Inferior parietal cortex (tissue), 1 donor: ENCODE data around the gene RPL10A.
A peak's percentile ranks its signal among the peaks of the same experiment; 100 is the strongest.
"Not testable (repeated sequence)": the region's sequence is repeated elsewhere in the genome, so short reads cannot be mapped to it uniquely, and the experiment has no call there.

ENCODE experiments used
- DNase-seq: peaks from one replicate; pipeline ENCODE4 v3.0.0-alpha.2; 2016; ENCODE audit errors: extremely low spot score

Gene RPL10A

DNA sequence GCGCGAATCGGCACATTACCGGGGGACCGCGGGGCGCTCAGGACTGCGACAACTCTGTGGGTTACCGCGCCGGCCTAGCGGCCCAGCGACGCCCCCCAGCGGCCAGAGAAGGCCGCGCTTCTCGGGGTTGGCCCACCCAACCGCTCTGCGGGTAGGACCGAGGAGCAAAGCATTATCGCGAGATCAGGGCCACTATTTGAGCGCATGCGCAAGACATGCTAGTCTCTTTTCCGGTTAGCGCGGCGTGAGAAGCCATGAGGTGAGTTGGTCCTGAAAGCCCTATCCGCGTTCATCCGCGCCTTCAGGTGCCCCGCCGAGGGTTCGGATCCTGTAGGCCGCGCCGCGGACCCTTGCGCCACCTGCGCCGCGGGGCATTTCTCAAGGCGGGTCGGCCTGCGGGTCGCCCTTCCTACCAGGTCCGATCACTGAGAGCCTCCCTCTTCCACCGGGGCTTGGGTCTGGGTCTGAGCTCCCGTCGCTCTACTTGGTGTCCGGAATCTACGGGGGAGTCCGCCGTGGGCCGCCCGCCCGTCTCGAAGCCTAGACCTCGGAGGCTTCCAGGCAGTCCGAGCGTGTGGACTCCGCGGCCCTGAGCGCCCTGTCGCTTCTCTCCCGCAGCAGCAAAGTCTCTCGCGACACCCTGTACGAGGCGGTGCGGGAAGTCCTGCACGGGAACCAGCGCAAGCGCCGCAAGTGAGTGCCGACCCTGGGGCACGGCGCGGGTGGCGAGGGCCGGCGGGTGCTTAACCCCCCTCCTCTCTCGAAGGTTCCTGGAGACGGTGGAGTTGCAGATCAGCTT, at the start of gene RPL10A:
Gene RPL10A (plus strand): TSS at position 221 of the 799 bp plus-strand sequence. CDS start 34 bp downstream, at position 255.
- peak; percentile 99 for DNase-seq

DNA sequence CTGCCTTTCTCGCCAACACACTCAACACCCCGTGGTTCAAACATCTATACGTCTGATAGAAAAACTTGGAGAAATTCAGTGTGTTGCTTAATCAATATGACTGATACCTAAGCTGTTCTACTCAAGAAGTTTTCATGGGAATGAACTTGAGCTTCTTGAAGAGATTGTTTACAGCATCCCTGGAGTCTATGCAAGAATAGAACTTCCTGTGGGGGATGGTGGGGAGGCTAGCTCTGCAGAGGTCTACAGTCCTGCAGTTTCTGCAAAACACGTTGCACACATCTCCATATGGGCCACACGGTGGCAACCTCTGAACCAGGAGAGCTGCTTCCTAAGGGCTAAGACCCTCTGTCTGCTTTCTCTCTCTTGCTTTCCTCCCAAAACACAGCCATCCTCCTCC, 48.8 kb upstream of the RPL10A start:
- no peak for DNase-seq

DNA sequence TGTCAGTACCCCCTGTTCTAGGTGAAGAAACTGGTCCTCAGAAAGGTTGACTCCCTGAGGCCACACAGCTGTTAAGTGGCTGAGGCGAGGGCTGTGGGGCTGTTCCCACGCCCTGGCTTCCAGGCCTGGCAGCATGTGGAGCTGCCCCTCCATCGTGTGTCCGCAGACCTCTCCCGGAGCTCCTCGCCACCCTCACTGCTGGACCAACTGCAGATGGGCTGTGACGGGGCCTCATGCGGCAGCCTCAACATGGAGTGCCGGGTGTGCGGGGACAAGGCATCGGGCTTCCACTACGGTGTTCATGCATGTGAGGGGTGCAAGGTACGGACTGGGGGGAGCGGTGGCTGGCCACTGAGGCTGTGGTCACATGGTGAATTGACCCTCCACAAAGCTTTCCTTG, 48.2 kb upstream of the RPL10A start:
- DNase-seq, result no peak

DNA sequence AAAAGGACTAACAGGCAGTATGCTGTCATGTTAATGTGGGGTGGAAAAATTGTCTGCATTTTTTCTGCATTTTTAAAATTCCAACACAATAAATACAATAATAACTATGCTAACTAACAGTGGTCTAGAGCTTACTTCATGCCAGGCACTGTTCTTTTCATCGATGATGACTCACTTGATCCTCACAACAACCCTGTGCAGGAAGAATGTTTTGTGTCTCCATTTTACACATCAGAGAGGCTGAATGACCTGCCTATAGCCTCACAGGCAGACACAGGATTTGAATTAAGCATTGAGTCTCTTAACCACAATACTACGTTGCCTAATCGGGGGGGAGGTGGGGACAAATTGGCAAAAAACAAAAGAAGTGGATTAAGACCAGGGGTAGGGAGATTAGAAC, 42.9 kb upstream of the RPL10A start:
- DNase-seq, result no peak

DNA sequence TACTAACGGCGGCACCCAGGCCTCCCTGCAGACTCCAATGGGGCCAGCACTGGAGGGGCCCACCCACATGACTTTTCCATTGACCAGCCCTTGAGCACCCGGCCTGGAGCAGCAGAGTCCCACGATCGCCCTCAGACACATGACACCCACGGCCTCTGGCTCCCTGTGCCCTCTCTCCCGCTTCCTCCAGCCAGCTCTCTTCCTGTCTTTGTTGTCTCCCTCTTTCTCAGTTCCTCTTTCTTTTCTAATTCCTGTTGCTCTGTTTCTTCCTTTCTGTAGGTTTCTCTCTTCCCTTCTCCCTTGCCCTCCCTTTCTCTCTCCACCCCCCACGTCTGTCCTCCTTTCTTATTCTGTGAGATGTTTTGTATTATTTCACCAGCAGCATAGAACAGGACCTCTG, 42.1 kb upstream of the RPL10A start:
- DNase-seq, result no peak

DNA sequence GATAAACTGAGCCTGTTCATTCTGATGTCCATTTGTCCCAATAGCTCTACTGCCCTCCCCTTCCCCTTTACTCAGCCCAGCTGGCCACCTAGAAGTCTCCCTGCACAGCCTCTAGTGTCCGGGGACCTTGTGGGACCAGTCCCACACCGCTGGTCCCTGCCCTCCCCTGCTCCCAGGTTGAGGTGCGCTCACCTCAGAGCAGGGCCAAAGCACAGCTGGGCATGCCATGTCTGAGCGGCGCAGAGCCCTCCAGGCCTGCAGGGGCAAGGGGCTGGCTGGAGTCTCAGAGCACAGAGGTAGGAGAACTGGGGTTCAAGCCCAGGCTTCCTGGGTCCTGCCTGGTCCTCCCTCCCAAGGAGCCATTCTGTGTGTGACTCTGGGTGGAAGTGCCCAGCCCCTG, 40.8 kb upstream of the RPL10A start:
- DNase-seq, result no peak

DNA sequence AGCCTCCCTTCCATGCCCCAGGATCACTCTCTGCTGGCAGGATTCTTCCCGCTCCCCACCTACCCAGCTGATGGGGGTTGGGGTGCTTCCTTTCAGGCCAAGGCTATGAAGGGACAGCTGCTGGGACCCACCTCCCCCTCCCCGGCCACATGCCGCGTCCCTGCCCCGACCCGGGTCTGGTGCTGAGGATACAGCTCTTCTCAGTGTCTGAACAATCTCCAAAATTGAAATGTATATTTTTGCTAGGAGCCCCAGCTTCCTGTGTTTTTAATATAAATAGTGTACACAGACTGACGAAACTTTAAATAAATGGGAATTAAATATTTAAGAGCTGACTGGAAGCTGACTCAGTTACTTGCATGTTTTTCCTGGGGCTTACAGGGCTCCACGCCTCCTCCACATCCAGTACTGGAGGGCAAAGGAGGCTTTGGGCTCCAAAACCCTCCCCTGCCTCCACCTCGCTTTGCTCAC, 40.3 kb upstream of the RPL10A start:
- no peak for DNase-seq

DNA sequence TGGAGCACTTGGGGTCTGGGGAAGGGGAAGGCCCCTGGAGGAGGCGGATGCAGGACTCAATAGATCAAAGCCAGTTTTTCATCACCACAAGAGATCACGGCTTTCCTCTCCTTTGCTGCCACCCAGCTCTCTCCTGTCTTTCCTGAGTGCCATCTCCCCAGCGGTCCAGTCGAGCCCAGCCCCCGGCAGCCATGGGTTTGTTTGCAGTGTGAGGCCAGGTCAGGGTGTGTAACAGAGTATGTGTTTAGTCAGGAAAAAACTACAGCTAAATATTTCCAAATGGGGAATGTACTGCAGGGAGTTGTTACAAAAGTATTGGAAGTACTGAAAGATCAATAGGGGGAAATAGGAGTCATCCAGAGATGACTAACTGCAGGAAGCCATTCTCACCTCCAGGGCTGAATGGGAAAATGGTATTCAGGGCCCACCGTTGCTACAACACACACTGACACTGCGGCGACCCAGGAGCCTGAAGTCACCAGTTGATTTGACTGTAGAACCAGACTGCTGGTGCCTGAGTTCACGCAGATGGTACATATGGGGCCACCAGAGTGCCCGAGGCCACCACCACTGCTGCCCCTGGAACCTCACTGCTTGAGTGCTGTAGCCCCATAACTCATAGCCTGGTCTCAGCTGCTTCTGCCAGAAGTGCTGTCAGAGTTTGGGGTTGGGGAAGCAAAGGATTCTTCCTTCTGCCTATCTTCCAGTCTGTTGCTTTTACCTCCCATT, 39.6 kb upstream of the RPL10A start:
- no peak for DNase-seq

DNA sequence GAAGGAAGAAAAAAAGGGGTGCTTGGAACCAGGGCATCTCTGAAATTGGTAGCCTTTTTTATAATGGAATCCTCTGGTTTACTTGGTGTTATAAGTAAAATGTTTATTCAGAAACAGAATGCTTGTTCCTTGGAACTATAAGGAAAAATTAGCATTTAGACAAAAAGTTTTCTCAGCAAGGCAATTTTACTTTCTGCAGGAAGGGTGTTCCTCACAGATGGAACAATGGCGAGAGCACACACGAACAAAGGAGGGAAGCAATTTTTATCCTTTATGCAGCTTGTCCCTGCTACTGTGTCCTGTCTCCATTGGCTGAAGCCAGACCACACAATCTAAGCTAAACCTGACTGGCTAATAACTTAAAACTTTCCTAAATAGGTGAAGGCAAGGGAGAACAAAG, 38.7 kb upstream of the RPL10A start:
- DNase-seq, result no peak

DNA sequence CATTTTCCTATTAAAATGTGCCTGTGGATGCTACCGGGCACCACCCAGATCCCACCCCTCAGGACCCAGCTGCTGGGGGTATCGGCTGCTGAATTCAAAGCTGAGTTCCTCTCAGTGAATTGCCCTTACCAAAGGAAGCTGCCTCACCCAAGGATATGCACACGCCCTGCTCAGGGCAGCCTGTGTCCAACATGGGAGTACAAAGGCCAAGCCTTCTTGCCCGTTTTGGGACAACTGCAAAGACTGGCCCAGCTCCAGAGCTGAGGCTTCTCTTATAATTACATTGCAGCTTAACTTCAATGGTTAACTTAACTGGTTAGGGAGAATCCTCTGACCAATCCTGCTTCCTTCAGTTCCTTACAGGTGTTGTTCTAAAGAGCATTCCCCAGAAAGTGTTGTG, 35.9 kb upstream of the RPL10A start:
- no peak for DNase-seq

DNA sequence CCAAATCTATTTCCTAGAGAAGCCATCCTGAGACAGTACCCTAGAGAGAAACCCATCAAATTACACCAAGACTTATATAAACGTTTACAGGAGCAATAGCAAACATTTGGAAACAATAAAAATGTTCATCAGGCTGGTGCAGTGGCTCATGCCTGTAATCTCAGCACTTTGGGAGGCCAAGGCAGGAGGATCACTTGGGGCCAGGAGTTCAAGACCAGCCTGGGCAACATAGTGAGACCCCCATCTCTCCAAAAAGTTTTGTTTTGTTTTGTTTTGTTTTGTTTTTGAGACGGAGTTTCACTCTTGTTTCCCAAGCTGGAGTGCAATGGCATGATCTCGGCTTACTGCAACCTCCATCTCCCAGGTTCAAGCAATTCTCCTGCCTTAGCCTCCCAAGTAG, 35.5 kb upstream of the RPL10A start:
- not testable (repeated sequence) for DNase-seq

DNA sequence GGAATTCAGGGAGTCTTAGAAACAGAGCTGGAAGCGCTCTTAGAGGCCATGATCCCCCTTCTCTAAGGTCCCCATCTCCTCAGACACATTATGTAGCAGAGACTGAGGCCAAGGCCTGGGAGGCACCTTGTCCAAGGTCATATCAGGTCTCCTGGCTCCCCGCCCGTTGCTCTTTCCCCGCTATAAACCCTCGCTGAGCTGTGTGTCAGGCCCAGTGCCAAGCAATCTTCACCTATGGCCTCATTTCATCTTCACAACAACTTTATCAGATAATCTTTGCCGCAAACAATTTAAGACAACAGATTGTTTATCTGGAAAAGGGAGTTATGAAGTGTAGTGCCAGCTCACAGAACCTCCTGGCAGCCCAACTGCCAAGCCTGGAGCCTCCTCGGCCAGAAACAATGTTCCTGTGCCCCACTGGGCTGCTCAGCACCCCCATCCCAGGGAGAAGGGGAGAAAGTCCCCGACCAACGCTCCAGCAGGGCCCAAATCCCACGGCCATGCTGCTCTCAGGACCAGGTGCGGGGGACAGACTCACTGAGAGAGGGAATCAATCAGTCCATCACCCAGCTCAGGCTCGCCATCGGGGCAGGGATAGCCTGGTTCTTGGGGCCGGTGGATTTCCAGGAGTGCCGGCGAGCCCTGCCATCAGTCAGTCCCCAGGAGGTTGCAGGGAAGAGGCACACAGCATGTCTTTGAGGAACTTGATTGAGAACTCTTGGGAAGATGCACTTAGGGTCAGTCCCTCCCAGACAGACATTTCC, 32.9 kb upstream of the RPL10A start:
- no peak for DNase-seq

DNA sequence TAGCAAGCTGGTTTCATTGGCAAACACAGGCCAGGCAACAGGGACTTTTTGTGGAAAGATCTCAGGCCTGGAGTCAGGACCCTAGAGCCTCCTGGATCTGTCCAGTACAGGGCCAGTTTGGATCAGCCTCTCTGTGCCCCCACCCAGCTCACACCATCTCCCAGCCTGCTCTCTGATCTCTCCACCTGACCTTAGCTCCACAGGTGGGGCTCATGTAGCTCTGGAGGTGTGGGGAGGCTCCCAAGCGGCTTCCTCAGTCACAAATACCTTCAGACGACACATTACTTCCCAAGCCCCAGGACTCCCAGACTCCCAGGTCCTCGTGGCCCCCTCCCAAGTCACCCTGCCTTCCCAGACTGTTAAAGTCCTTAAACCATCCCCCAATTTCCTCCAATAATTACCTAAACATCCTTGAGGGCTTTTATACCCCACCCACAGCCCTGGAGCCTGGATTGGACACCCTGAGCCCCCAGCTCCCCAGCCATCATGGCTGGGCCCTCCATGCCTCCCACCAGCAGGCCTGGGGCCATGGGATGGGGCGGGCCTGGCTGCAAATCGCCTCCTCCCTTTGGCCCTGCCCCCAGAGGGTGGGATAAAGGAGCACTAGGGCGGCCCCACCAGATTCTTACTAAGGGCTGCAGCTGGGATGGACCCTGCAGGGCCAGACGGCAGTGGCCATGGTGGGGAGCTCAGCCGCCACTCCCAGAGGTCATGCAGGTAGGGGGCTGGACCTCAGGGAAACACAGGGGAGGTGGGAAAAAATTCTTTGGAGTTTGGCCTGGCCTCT, 31.9 kb upstream of the RPL10A start:
- no peak for DNase-seq

DNA sequence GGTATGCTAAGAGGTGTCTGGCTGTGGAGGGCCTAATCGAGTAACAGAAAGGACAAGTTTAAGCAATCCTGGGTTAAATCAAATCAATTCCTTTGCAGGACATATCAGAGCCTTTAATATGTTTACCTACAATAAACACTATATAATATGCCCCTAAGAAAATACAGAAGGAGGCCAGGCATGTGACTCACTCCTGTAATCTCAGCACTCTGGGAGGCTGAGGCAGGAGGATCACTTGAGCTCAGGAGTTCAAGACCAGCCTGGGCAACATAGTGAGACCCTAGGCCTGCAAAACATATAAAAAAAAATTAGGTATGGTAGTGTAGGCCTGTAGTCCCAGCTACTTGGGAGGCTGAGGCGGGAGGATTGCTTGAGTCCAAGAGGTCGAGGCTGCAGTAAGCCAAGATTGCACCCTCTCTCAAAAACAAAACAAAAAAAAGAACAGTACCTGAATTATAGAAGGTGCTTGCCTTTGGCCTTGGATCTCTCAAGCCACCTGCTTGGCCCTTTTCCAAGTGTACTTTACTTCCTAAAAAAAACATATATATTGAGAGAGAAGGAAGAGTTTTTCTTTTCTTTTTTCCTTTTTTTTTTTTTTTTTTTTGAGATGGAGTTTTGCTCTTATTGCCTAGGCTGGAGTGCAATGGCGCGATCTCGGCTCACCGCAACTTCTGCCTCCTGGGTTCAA, 29.7 kb upstream of the RPL10A start:
- DNase-seq, result not testable (repeated sequence)

DNA sequence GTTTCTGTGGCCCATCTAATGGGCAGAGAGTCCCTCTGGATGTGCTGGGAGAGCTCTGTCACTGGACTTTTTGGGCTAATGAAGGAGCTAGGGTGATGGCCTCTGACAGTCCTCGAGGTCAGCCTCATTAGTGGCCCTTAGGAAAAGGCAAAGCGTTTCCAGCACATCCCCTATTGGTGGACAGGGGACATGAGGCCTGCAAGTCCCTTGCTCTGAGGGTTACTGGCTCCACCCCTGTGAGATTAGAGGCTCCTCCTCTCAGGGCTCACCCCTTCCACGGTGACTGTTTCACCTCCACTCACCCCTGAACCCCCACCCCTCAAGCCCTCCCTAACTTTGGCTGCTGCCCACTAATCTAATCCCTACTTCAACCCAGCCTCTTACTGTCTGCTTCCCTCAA, 28.9 kb upstream of the RPL10A start:
- DNase-seq, result no peak

DNA sequence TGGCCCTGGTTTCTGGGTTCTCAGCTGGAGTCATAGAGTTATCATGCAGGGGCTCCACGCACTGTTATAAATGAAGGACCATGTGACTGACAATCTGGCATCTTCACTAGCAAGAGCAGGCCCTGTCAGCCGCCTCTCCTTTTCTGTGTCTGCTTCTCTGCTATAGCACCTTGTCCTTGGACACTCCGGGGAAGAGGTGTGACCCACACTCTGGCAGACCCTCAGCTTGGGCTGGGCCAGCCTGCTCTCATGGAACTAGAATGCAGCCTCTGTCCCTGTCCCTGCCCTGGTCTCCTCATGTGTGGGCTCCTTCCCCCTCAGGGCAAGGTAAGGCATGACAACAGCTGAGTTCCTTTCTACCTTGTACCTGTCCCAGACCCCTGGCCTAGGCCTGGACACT, 27.0 kb upstream of the RPL10A start:
- DNase-seq, result no peak

DNA sequence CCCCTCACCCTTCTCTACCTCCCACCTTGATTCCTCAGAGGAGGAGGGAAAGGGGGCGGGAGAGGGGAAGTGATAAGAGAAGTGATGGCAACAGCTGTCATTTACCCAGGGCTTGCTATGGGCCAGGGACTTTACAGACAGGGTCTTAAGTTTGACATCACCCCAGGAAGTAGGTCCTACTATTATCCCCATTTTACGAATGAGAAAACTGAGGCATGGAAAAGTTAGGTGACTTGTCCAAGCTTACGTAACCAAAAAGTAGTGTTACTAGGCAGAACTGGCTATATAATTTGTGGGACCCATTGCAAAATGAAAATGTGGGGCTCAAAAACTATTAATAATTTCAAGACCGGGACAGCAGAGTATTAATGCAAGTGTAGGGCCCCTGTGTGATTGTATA, 26.6 kb upstream of the RPL10A start:
- no peak for DNase-seq

DNA sequence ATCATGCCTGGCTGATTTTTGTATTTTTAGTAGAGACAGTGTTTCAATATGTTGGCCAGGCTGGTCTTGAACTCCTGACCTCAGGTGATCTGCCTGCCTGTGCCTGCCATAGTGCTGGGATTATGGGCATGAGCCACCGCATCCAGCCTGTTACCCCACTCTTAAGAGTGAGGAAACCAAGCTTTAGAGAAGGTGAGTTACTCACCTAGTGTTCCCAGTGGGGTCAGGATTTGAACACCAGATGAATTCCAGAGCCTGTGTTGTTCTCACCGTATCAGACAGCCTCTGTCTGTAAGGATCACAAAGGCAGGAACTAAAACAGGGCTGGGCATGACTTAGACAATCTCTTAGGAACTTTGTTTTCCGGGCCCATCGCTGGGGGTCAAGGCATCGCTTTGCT, 25.5 kb upstream of the RPL10A start:
- no peak for DNase-seq

DNA sequence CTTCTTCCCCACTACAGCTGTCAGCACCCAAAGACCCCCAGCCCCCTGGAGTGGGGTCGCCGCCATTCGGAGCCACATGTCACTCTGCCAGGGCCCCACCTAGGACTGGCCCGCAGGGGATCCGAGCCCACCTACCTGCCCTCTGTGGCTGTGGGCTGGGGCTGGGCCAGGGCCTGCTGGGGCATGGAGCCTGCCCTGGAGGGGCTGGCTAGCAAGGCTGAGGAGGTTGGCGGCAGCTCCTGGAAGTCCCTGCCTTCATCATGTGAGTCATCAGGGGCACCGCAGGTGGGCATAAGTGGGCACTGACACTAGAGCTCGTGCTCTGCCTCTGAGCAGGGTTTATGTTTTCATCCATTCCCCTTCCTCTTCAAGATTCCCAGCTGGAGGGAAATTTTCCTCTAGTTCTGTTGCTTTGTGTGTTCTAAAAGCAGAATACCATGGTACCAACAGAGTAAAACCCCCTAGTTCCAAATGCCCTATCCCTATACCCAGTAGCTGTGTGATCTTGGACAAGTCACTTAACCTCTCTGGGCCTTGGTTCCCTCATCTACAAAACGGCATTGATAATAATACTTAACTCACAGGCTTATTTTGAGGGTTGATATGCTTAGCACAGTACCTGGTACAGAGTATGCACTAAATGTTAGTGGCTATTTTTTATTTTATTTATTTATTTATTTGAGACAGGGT, 24.7 kb upstream of the RPL10A start:
- DNase-seq, result no peak

DNA sequence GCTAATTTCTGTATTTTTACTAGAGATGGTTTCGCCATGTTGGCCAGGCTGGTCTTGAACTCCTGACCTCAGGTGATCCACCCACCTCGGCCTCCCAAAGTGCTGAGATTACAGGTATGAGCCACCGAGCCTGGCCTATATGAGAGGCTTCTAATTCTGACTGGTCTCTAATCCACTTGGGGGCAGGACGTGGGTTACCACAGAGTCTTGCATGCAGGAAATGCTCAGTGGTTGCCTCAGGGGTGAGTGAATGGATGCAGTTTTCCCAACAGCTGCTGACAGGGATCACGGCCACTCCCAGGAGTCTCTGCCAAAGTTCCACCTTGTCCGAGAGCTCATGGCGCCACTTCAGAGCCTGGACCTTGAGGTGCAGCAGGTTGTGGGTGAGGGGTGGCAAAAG, 22.5 kb upstream of the RPL10A start:
- DNase-seq, result no peak
